ENCODE results near the gene LYZL1.
"Not testable (repeated sequence)": the region's sequence is repeated elsewhere in the genome, so short reads cannot be mapped to it uniquely, and the experiment has no call there.

Gene LYZL1

DNA sequence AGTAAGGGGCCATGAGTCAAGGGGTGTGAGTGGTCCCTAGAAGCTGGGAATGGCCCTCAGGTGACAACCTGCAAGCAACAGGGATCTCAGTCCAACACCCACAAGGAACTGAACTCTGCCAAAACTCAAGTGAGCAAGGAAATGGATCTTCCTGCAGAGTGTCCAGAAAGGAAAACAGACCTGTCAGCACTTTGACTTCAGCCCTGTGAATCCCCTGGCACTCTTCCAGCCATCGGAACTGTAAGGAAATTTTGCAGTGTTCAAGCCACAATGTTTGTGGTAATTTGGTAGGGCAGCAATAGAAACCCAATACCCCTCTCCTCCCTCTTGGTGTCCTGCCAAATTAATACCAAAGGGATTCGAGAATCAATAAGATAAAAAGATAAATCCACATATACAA lies 6.9 kb downstream of the LYZL1 start:
- no peak for DNase-seq (ENCODE audit: low spot score)
- TF ChIP-seq, protein P1, sequence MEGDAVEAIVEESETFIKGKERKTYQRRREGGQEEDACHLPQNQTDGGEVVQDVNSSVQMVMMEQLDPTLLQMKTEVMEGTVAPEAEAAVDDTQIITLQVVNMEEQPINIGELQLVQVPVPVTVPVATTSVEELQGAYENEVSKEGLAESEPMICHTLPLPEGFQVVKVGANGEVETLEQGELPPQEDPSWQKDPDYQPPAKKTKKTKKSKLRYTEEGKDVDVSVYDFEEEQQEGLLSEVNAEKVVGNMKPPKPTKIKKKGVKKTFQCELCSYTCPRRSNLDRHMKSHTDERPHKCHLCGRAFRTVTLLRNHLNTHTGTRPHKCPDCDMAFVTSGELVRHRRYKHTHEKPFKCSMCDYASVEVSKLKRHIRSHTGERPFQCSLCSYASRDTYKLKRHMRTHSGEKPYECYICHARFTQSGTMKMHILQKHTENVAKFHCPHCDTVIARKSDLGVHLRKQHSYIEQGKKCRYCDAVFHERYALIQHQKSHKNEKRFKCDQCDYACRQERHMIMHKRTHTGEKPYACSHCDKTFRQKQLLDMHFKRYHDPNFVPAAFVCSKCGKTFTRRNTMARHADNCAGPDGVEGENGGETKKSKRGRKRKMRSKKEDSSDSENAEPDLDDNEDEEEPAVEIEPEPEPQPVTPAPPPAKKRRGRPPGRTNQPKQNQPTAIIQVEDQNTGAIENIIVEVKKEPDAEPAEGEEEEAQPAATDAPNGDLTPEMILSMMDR (IDR thresholded peaks at IDR 0.05; ENCODE audit: extremely low read depth, missing control alignments): no peak

DNA sequence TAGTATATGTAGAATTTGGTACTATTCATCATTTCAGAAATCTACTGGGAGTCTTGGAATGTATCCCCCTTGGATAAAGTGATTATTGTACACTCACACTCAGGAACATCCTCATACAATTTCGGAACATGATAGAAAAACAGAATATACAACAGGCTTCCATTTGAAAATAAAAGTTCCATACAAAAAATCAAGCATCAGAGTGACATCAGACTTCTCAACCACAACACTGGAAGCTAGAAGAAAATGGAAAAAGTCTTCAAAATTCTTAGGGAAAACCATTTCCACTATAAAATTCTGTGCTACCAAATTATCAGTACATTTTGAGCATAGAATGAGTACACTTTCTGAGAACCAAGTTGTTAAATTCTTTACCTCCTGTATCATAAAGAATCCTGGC lies 8.8 kb downstream of the LYZL1 start:
- DNase-seq (ENCODE audit: low spot score): no peak
- TF ChIP-seq, protein P1 (IDR thresholded peaks at IDR 0.05; ENCODE audit: extremely low read depth, missing control alignments): no peak

DNA sequence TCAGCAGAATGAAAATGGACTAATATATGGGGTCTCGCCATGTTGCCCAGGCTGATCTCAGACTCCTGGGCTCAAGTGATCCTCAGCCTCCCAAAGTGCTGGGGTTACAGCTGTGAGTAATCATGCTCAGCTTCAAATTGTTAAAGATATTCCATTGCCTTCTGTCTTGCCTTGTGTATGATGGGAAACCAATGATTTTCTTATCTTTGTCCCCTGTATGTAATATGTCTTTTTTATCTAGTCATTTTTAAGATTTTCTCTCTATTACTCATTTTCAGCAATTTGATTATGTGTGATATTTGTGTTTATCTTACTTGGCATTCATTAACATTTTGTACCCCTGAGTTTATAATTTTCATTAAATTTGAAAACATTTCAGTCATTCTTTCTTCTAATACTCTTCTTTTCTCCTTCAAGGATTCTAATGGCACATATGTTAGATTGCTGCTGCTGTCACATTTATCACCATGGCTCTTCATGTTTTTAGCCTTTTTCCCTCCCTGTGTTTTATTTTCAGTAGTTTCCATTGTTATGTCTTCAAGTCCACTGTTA lies 12.6 kb downstream of the LYZL1 start:
- no peak for DNase-seq (ENCODE audit: low spot score)
- TF ChIP-seq, protein P1 (IDR thresholded peaks at IDR 0.05; ENCODE audit: extremely low read depth, missing control alignments): no peak

DNA sequence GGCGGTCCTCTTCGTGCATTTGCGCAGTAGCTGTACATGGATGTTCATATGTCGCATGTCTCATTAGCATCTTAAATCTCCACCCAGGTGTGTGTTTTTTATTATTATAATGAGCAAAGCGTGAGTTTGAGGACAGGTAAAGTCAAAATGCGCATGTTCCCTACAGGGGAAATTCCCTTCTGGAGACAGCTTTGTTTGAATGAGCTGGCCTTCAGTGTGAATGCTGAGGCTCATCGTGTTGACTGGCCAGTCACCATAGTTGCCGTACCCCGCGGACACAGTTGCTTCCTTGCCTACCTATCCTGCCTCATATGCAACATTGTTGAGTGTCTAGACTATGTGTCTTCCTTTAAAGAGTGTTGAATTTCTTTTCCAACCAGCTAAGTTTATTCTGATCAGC lies 13.6 kb downstream of the LYZL1 start:
- no peak for DNase-seq (ENCODE audit: low spot score)
- TF ChIP-seq, protein P1 (IDR thresholded peaks at IDR 0.05; ENCODE audit: extremely low read depth, missing control alignments): no peak

DNA sequence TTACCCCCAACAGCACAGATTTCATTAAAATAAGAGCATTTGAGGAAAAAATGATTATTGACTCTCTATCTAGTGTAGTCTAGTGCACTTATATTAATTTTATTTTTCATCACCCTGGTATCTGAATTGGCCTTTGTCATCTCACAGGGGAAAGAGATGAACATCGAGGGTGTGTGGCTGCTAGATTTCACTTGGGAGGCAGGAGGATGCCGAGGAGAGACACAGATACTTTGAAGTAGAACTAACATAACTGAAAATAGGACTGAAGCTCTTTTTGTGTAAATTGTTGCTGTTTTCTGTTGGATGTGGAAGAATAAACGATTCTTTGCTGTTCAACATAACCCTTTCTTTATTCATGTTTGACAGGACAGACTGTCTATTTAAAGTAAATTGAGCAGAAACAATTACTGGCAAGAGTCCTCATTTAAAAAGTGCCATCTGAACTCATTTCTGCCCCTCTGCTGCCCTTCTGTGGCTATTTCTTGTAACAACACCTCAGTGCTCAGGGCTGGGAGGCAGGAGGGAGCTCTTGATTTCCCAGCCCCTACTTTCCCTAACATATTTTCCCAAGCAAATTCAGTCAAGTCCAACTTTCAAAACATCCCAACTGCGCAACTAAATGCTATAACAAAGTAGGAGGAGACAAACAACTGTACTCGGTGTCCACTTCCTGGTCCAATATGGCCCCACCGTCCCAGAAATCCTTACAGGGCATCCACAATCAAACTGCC lies 15.6 kb downstream of the LYZL1 start:
- TF ChIP-seq, protein P1 (IDR thresholded peaks at IDR 0.05; ENCODE audit: extremely low read depth, missing control alignments): peak; percentile 67
- DNase-seq (ENCODE audit: low spot score): peak; percentile 66

DNA sequence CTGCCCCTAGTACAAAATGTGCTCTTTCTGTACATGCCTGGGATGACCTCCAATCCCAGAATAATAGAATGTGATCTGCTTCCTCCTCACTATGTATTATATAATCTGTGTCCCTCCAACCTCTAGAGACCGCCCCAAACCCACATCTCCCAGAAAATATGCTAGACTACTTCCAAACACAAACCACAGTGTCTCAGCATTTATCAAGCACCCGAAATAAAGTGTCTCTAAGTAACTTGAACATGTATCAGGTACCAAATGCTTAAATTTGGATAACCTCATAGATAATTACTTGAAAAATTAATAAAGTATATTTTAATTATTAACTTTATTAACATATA lies 16.1 kb downstream of the LYZL1 start:
- DNase-seq (ENCODE audit: low spot score): no peak
- TF ChIP-seq, protein P1 (IDR thresholded peaks at IDR 0.05; ENCODE audit: extremely low read depth, missing control alignments): no peak

DNA sequence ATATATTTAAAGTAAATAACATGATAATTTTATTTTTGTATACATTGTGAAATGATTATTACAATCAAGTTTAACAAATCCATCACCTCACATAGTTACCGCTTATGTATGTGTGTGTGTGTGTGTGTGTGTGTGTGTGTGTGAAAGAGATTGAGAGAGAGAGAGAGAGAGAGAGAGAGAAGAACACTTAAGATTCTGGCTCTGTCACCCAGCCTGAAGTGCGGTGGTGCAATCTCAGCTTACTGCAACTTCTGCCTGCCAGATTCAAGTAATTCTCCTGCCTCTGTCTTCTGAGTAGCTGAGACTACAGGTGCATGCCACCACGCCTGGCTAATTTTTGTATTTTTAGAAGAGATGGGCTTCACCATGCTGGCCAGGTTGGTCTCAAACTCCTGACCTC lies 17.8 kb downstream of the LYZL1 start:
- TF ChIP-seq, protein P1 (IDR thresholded peaks at IDR 0.05; ENCODE audit: extremely low read depth, missing control alignments): no peak

DNA sequence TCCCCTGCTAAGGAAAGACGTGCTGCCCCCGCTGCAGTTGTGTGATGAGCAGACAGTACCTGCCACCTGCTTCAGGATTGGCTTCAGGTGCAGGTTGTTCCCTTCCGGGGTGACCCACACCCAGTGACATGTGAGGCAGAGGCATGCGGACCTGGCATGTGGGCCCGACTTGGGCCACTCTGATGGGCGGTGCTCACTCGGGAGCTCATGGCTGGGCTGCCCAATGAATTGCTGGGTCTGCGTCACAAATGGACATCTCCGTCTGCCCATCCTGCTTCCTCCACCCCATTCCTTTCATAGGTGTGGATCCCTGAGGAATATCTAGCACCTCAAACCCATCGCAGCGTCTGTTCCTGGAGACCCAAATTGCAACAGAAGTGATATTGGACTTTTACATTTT lies 19.3 kb downstream of the LYZL1 start:
- DNase-seq (ENCODE audit: low spot score): not testable (repeated sequence)

More for the DNA sequence above, 17.8 kb downstream of the LYZL1 start:
- DNase-seq (ENCODE audit: low spot score): no peak
